Calu3 (cell line): ENCODE measurements around the gene ABLIM2. TPM values are rescaled to one million over a fixed set of nuclear protein-coding genes. Genes with fewer than 3 reads are reported as not detected.

Experiments used
- BruUV-seq: library from RNA; stranded (reverse); fragments of 400-500 nt; replicated peaks from 2 replicates; lab custom pipeline; 2021; lab: Mats Ljungman, UMichigan
- CTCF ChIA-PET: fragments of 300-600 bp; sonication (Branson Sonifier 250); formaldehyde crosslinking; loops from one replicate; lab custom pipeline; 2022; ENCODE audit warnings: antibody characterized with exemption; lab: Charles Lee
- DNase-seq: peaks from one replicate; pipeline ENCODE4 v3.0.0; 2022
- H3K27ac Mint-ChIP-seq: one replicate; pipeline ENCODE4 v1.8.0; 2022; ENCODE audit warnings: mixed read lengths; ENCODE audit not compliant: unreplicated experiment
- H3K27me3 Mint-ChIP-seq: one replicate; pipeline ENCODE4 v1.8.0; 2022; ENCODE audit warnings: mixed read lengths; ENCODE audit not compliant: unreplicated experiment
- H3K36me3 Mint-ChIP-seq: one replicate; pipeline ENCODE4 v1.8.0; 2022; ENCODE audit warnings: mild to moderate bottlenecking, moderate library complexity, mixed read lengths; ENCODE audit not compliant: insufficient read depth, unreplicated experiment
- H3K4me1 Mint-ChIP-seq: one replicate; pipeline ENCODE4 v1.8.0; 2022; ENCODE audit warnings: mild to moderate bottlenecking, low read depth, mixed read lengths; ENCODE audit not compliant: unreplicated experiment
- H3K4me3 Mint-ChIP-seq: one replicate; pipeline ENCODE4 v1.8.0; 2022; ENCODE audit warnings: mild to moderate bottlenecking, low read depth, moderate library complexity, mixed read lengths; ENCODE audit not compliant: unreplicated experiment
- H3K9me3 Mint-ChIP-seq: one replicate; pipeline ENCODE4 v1.8.0; 2022; ENCODE audit warnings: low read depth, mixed read lengths; ENCODE audit not compliant: unreplicated experiment
- intact Hi-C: fragments of 100-400 bp; cut with micrococcal nuclease; formaldehyde crosslinking; loops from one replicate; pipeline ENCODE4 v1.10.0; 2022; ENCODE audit not compliant: unreplicated experiment
- total RNA-seq: library from RNA; stranded (reverse); gene quantifications from 2 replicates; pipeline ENCODE4 v1.2.3, GENCODE V29; 2022
- TF ChIP-seq, protein P1 (sequence below): fragments of 200-600 bp; IDR thresholded peaks from one replicate; pipeline ENCODE4 v1.8.0; 2022; ENCODE audit warnings: antibody characterized with exemption; ENCODE audit not compliant: unreplicated experiment

The ABLIM2 gene
- total RNA-seq, 1 experiment from 2014 or later, result 1.0 TPM

DNA sequence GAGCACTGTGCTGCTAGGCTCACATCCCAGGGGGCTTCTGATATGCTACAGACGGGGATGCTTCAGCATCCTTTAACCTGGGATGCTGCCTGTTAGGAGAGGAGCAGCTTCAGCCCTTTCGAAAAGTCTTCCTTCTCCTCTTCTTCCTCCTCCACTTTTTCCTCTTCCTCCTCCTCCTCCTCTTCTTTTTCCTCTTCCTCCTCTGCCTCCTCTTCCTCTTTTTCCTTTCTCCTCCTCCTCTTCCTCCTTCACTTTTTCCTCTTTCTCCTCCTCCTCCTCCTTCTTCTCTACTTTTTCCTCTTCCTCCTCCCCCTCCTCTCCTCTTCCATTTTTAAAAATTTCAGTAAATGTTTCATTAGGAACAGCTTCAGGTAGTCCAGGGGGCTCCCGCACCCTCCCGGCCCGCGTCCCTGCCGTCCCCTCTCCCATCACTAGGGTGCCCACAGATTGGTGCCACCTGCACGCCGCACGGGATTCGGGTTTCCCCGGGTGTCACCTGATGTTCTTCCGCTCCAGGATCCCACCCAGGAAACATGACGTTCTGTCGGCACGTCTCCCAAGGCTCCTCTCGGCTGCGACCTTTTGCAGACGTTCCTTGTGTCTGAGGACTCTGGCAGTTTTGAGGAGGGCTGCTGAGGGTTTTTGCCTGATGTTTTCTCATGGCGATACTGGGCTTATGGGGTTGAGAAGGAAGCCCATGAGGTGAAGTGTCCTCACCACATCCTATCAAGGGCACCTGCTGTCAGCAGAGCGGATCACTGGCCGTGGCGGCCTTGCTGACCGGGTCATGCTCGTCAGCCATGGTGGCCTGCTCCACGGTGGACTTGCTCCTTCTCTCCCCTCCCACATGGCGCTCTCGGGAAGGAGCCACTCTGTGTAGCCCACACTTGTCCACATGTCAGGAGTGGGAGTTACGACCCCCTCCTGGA, 135.6 kb downstream of the ABLIM2 start:
- no TSS peak for BruUV-seq
- intact Hi-C loops, result no loop called here
- no peaks in the 10 kb centered on the region for H3K36me3 Mint-ChIP-seq
- no peak for DNase-seq
- TF ChIP-seq, protein P1, sequence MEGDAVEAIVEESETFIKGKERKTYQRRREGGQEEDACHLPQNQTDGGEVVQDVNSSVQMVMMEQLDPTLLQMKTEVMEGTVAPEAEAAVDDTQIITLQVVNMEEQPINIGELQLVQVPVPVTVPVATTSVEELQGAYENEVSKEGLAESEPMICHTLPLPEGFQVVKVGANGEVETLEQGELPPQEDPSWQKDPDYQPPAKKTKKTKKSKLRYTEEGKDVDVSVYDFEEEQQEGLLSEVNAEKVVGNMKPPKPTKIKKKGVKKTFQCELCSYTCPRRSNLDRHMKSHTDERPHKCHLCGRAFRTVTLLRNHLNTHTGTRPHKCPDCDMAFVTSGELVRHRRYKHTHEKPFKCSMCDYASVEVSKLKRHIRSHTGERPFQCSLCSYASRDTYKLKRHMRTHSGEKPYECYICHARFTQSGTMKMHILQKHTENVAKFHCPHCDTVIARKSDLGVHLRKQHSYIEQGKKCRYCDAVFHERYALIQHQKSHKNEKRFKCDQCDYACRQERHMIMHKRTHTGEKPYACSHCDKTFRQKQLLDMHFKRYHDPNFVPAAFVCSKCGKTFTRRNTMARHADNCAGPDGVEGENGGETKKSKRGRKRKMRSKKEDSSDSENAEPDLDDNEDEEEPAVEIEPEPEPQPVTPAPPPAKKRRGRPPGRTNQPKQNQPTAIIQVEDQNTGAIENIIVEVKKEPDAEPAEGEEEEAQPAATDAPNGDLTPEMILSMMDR, result no peak
- no peaks in the 10 kb centered on the region for H3K9me3 Mint-ChIP-seq
- peaks cover 20% of the 10 kb centered on the region for H3K27me3 Mint-ChIP-seq
- H3K4me1 Mint-ChIP-seq, result peaks cover 14% of the 10 kb centered on the region
- CTCF ChIA-PET, result interaction anchor here (0.5 to 0.7 kb wide), 2 partner anchors 82 to 426 kb away, joined by 3 to 4 read pairs; no protein-coding TSS in a partner anchor
- H3K4me3 Mint-ChIP-seq, result no peak overlapping the region
- H3K27ac Mint-ChIP-seq, result no peak overlapping the region

DNA sequence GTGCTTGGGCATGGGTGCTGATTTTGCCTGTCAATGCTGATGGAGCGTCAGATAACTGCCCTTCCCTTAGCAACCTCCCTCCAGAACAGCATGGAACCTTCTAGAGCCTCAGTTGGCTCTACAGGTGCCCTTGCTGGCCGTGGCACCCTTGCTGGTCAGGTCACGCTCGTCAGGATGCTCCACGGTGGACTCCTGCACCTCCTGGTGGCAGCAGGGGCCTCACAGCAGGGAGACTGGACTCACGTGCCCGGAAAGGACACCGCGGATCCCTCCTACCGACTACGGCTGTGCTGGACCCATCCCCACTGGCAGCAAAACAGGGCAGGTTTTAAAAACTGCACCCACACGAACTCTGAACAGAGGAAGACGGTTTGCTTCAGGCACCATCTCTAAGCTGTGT, 136.8 kb downstream of the ABLIM2 start:
- Mint-ChIP-seq H3K27me3 (peaks cover 16% of the 10 kb centered on the region), H3K9me3 (no peaks in the 10 kb centered on the region), H3K4me3 (no peak overlapping the region), H3K4me1 (peaks cover 14% of the 10 kb centered on the region), H3K36me3 (no peaks in the 10 kb centered on the region), H3K27ac (no peak overlapping the region)
- CTCF ChIA-PET, result no interaction called here
- intact Hi-C loops, result no loop called here
- BruUV-seq, result no TSS peak
- TF ChIP-seq, protein P1, result no peak
- DNase-seq, result no peak

DNA sequence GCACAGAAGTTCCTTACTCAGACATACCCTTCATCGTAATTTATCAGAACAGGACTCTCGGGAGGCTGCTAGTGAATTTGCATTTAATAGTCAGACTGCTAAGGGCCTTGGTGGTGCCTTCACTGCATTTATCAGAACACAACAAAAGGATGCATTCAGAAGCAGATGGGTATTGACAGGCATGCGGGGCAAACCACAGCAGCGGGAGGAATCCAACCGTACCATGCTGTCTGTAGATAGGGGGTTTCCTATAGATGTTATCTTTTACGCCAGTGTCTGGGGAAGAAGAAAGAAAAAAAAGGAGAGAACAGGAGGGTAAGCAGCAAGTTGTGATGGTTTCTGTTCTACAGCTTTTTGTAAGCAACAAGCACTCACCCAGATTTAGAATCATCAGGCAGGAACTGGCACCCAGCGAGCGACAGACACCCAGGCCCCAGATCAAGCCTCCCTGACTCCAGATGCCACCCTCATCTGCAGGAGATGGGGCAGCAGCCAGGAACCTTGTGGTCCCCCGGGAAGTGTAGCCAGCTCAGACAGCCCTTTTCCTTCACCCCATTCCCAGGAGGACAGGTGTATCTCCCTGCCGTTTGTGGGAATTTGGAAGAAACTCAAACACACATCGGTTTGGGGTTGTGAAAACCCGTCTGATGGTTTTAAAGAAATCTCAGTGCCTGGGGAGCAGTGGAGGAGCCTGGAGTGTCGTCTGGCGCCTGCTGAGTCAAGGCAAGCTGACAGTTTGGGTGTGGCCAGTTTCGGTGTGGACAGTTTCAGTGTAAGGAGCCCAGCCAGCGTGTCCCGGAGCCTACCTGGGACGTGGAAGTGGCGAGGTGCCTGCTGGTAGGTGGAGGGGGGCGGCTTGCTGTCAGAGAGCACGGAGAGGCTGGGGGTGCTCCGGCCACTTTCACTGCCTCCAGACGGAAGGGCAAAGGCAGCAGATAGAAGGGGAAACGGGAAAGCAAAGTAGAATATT, 138.9 kb downstream of the ABLIM2 start:
- H3K4me3 Mint-ChIP-seq, result peak overlapping the region; percentile 62
- H3K36me3 Mint-ChIP-seq, result no peaks in the 10 kb centered on the region
- BruUV-seq, result no TSS peak
- no peaks in the 10 kb centered on the region for H3K9me3 Mint-ChIP-seq
- peaks cover 14% of the 10 kb centered on the region for H3K4me1 Mint-ChIP-seq
- peak overlapping the region; percentile 23 for H3K27ac Mint-ChIP-seq
- intact Hi-C loops, result no loop called here
- TF ChIP-seq, protein P1, result no peak
- H3K27me3 Mint-ChIP-seq, result peaks cover 24% of the 10 kb centered on the region
- CTCF ChIA-PET, result interaction anchor here (0.5 kb wide), 1 partner anchor 75 kb away, joined by 5 read pairs; no protein-coding TSS in a partner anchor
- peak; percentile 31 for DNase-seq

DNA sequence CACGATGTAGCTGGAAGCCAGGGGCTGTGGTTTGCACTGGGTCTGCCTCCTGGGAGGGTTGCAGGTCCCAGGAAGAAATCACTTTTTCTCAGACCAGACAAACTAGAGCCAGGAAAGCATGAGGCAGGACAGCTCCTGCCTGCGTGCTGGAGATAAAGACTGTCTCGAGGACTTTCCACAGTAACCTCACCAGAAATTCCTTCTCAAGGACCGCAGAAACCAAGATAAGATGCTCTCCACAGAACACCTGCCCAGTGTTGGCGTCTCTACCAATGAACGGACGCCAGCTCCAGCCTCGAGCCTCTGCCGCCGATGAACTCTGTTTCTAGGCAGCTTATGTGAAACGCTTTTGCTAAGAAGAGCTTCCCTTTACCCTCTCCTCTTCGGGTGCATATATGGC, 142.1 kb downstream of the ABLIM2 start:
- intact Hi-C loops, result no loop called here
- Mint-ChIP-seq H3K36me3 (no peaks in the 10 kb centered on the region), H3K27ac (no peak overlapping the region), H3K27me3 (peaks cover 36% of the 10 kb centered on the region), H3K4me1 (peaks cover 14% of the 10 kb centered on the region), H3K9me3 (no peaks in the 10 kb centered on the region), H3K4me3 (no peak overlapping the region)
- BruUV-seq, result no TSS peak
- TF ChIP-seq, protein P1, result no peak
- DNase-seq, result no peak
- CTCF ChIA-PET, result no interaction called here
